Measurements from ENCODE around the gene HACL1. TPM values are rescaled to one million over a fixed set of nuclear protein-coding genes. Genes with fewer than 3 reads are reported as not detected.

The HACL1 gene
- total RNA-seq, 1 experiment from 2014 or later = 7.9 TPM

GRCh38 chr3:15513116-15513515 lies 88.3 kb downstream of the HACL1 start:
- DNase-seq (ENCODE audit: low read depth) = no peak
- in situ Hi-C loops (cut with HindIII; ENCODE audit: low pct_unique_long_range_greater_than_20kb, low sequenced_read_pairs) = no loop called here

- no peak for DNase-seq (ENCODE audit: low read depth)
- in situ Hi-C loops (cut with HindIII; ENCODE audit: low pct_unique_long_range_greater_than_20kb, low sequenced_read_pairs) = no loop called here
Measured at GRCh38 chr3:15512166-15512565, 89.2 kb downstream of the HACL1 start.

GRCh38 chr3:15511156-15511555 lies 90.2 kb downstream of the HACL1 start:
- in situ Hi-C loops (cut with HindIII; ENCODE audit: low pct_unique_long_range_greater_than_20kb, low sequenced_read_pairs) = no loop called here
- DNase-seq (ENCODE audit: low read depth) = no peak

Other genes with a start within 250 kb of the HACL1 start
- 11.2 and 14.2 TPM in 2 replicates for gene METTL6, start 174.0 kb downstream of the HACL1 start, total RNA-seq (2014; rRNA removed; shearing (Covaris generic); ENCODE audit: low replicate concordance)
- 7.4 and 8.1 TPM in 2 replicates for gene EAF1, start 174.0 kb downstream of the HACL1 start, total RNA-seq (2014; rRNA removed; shearing (Covaris generic); ENCODE audit: low replicate concordance)
- not detected in 2 replicates for gene COLQ, start 79.9 kb downstream of the HACL1 start, total RNA-seq (2014; rRNA removed; shearing (Covaris generic); ENCODE audit: low replicate concordance)
- gene BTD, start 176 bp upstream of the HACL1 start, total RNA-seq (2014; rRNA removed; shearing (Covaris generic); ENCODE audit: low replicate concordance) = 2.5 and 6.4 TPM in 2 replicates
- 41.5 and 57.5 TPM in 2 replicates for gene ANKRD28, start 196.4 kb upstream of the HACL1 start, total RNA-seq (2014; rRNA removed; shearing (Covaris generic); ENCODE audit: low replicate concordance)

All from Caki2 (cell line).